Fibroblast of lung (primary cell): Measurements from ENCODE around the gene ITPRID2.

Experiments used
- CTCF ChIP-seq, 2 donors: IDR thresholded peaks in 1 of 2; conservative IDR thresholded peaks in 1 of 2; 1 replicate in 1 of 2; 2 replicates in 1 of 2; pipeline ENCODE4 v1.5.1; 2011 to 2012; ENCODE audit warnings: low read length in 2 of 2, control low read depth in 1 of 2, inconsistent platforms in 1 of 2, low read depth in 1 of 2, mild to moderate bottlenecking in 1 of 2
- EZH2 ChIP-seq: IDR thresholded peaks from 2 replicates; pipeline ENCODE4 v1.5.1; 2012; ENCODE audit warnings: low read length, control low read depth, mild to moderate bottlenecking; ENCODE audit errors: missing control alignments

- TF ChIP-seq CTCF (conservative IDR thresholded peaks at IDR 0.05 in 1 of 2, IDR thresholded peaks at IDR 0.05 in 1 of 2; ENCODE audit: low read depth in 1 of 2, low read length in 2 of 2) = no peak
- TF ChIP-seq EZH2 = no peak
Measured at GRCh38 chr2:181957668-181958067, 66.1 kb downstream of the ITPRID2 start.
